Measurements from ENCODE around the gene BOLL.
A peak's percentile ranks its signal among the peaks of the same experiment; 100 is the strongest.

Gene BOLL

GRCh38 chr2:197799068-197799467 is 13.9 kb upstream of the BOLL start:
- POLR2A ChIA-PET = no interaction called here
- no peak overlapping the region for H3K4me3 ChIP-seq (ENCODE audit: low read depth, low read length)
- TF ChIP-seq, protein P1, sequence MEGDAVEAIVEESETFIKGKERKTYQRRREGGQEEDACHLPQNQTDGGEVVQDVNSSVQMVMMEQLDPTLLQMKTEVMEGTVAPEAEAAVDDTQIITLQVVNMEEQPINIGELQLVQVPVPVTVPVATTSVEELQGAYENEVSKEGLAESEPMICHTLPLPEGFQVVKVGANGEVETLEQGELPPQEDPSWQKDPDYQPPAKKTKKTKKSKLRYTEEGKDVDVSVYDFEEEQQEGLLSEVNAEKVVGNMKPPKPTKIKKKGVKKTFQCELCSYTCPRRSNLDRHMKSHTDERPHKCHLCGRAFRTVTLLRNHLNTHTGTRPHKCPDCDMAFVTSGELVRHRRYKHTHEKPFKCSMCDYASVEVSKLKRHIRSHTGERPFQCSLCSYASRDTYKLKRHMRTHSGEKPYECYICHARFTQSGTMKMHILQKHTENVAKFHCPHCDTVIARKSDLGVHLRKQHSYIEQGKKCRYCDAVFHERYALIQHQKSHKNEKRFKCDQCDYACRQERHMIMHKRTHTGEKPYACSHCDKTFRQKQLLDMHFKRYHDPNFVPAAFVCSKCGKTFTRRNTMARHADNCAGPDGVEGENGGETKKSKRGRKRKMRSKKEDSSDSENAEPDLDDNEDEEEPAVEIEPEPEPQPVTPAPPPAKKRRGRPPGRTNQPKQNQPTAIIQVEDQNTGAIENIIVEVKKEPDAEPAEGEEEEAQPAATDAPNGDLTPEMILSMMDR (IDR thresholded peaks at IDR 0.05; ENCODE audit: insufficient read depth, low read length, missing control alignments) = no peak
- DNase-seq (ENCODE audit: low read depth, low spot score) = no peak
- CTCF ChIA-PET = interaction anchor here (5.3 kb wide), 1 partner anchor 328 kb away, joined by 42 read pairs; no protein-coding TSS in a partner anchor

DNA sequence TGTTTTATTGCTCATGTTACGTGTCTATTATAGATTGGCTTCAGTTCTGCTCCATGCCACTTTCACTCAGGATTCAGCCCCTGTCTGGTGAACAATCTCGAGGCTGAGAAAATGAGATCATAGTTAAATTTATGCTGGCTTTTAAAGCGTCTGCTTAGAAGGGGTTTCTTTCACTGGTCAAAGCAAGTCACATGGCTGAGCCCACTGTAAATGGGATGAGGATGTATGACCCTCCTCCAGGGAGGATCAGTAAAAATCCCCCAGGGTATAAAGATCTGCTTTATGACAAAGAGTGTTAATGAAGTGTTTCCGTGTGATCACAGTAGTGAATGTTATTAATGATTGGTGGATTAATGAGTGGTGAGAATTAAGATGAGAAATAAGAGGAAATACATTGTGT is 13.1 kb upstream of the BOLL start:
- ChIA-PET CTCF (interaction anchor here (5.3 kb wide), 1 partner anchor 329 kb away, joined by 42 read pairs; no protein-coding TSS in a partner anchor), POLR2A (no interaction called here)
- H3K4me3 ChIP-seq (ENCODE audit: low read depth, low read length) = no peak overlapping the region
- TF ChIP-seq, protein P1 (IDR thresholded peaks at IDR 0.05; ENCODE audit: insufficient read depth, low read length, missing control alignments) = no peak
- no peak for DNase-seq (ENCODE audit: low read depth, low spot score)

- H3K4me3 ChIP-seq (ENCODE audit: low read depth, low read length) = no peak overlapping the region
- CTCF ChIA-PET = interaction anchor here (1.3 to 1.4 kb wide), 2 partner anchors 333 to 502 kb away, joined by 3 to 4 read pairs; no protein-coding TSS in a partner anchor
- POLR2A ChIA-PET = no interaction called here
- TF ChIP-seq, protein P1 (IDR thresholded peaks at IDR 0.05; ENCODE audit: insufficient read depth, low read length, missing control alignments) = no peak
- DNase-seq (ENCODE audit: low read depth, low spot score) = no peak
Measured at GRCh38 chr2:197795277-197795676, 10.2 kb upstream of the BOLL start.

DNA sequence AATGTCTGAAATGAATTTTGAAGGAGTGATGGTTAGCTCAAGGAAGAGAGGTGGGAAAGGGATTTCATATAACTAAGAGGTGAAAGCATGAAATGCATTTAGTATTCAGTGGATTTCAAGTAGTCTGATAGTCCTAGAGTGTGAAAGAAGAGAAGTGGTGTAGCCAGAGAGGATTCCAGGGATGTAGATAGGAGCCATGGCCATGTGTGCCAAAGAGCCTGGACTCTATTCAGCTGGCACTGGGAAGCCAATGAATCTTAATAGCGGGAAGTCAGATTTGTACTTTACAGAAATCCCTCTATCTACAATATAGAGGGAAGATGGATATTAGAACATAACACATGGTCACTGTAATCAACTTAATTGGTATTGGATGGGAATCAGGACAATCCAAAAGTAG is 8.3 kb upstream of the BOLL start:
- TF ChIP-seq, protein P1 (IDR thresholded peaks at IDR 0.05; ENCODE audit: insufficient read depth, low read length, missing control alignments) = no peak
- ChIA-PET POLR2A (no interaction called here), CTCF (interaction anchor here (1.6 kb wide), 1 partner anchor 10 kb away, joined by 4 read pairs; no protein-coding TSS in a partner anchor)
- no peak for DNase-seq (ENCODE audit: low read depth, low spot score)
- no peak overlapping the region for H3K4me3 ChIP-seq (ENCODE audit: low read depth, low read length)

- no peak overlapping the region for H3K4me3 ChIP-seq (ENCODE audit: low read depth, low read length)
- TF ChIP-seq, protein P1 (IDR thresholded peaks at IDR 0.05; ENCODE audit: insufficient read depth, low read length, missing control alignments) = peak; percentile 65
- ChIA-PET CTCF (interaction anchor here (2.5 kb wide), 1 partner anchor 341 kb away, joined by 6 read pairs; no protein-coding TSS in a partner anchor), POLR2A (no interaction called here)
- DNase-seq (ENCODE audit: low read depth, low spot score) = no peak
Measured at GRCh38 chr2:197786010-197786877, 1.1 kb upstream of the BOLL start.

DNA sequence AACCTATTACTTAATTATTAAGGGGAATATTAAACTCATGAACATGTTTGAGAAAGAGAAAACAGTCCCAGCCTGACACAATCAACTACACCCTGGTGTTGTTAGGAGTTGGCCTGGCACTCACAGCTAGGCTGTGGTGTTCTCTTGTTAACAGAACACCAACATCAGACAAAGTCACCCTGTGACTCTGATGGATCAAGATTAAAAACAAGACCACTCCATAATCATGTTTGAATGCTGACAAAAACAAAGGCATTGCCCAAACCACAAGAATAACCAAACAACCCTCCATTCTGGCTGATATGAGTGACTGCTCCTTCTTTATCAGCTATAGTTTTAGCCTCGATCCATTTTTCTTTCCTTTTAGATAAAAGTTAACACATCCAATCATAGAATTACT is 3.0 kb downstream of the BOLL start:
- no peak overlapping the region for H3K4me3 ChIP-seq (ENCODE audit: low read depth, low read length)
- no peak for DNase-seq (ENCODE audit: low read depth, low spot score)
- POLR2A ChIA-PET = no interaction called here
- TF ChIP-seq, protein P1 (IDR thresholded peaks at IDR 0.05; ENCODE audit: insufficient read depth, low read length, missing control alignments) = no peak
- CTCF ChIA-PET = interaction anchor here (1.0 to 1.5 kb wide), 2 partner anchors 344 to 669 kb away, joined by 3 read pairs; no protein-coding TSS in a partner anchor
